Esophagus squamous epithelium (tissue), 5 donors: ENCODE results near the gene OXCT1. TPM values are rescaled to one million over a fixed set of nuclear protein-coding genes. Genes with fewer than 3 reads are reported as not detected.

Experiments used
- DNase-seq: peaks from one replicate; lab custom pipeline; 2025; lab: John Stamatoyannopoulos, UW
- H3K27ac ChIP-seq, 4 donors: fragments of 200-600 bp; sonication (generic); one replicate each; pipeline ENCODE4 v1.5.1; 2016 to 2019; ENCODE audit warnings: mild to moderate bottlenecking in 1 of 4
- H3K27me3 ChIP-seq, 4 donors: fragments of 200-600 bp; sonication (generic); 1 replicate in 3 of 4; 2 replicates in 1 of 4; pipeline versions ENCODE4 v1.5.1 to v1.6.0; 2017 to 2021; ENCODE audit warnings: antibody characterized with exemption in 1 of 4
- H3K36me3 ChIP-seq, 3 donors: fragments of 200-600 bp; sonication (generic); one replicate each; pipeline ENCODE4 v1.5.1; 2016 to 2019
- H3K4me1 ChIP-seq, 3 donors: fragments of 200-600 bp; sonication (generic); one replicate each; pipeline ENCODE4 v1.5.1; 2017 to 2019
- H3K4me3 ChIP-seq, 4 donors: fragments of 200-600 bp; sonication (generic); 1 replicate in 3 of 4; 2 replicates in 1 of 4; pipeline ENCODE4 v1.5.1; 2016 to 2019; ENCODE audit warnings: mild to moderate bottlenecking in 2 of 4, moderate library complexity in 1 of 4
- H3K9me3 ChIP-seq, 3 donors: fragments of 200-600 bp; sonication (generic); one replicate each; pipeline ENCODE4 v1.5.1; 2016 to 2019
- POLR2A ChIP-seq, 4 donors: fragments of 450-650 bp; IDR thresholded peaks; one replicate each; pipeline ENCODE4 v1.6.1; 2017; ENCODE audit warnings: antibody characterized with exemption in 4 of 4, mild to moderate bottlenecking in 4 of 4, moderate library complexity in 3 of 4
- WGBS, 2 donors: methylation state at CpG; one replicate each; pipeline ENCODE4 v1.1.5; 2018; 5-methylcytosine and 5-hydroxymethylcytosine counted together
- intact Hi-C: fragments of 100-400 bp; cut with DNase I; formaldehyde crosslinking; loops from one replicate; pipeline ENCODE4 v1.15.0; 2022
- total RNA-seq, 4 donors: library from RNA; depleted of rRNA; stranded (reverse); fragments of >200 nt; gene quantifications; one replicate each; pipeline ENCODE4 v1.1.0, GENCODE V29; 2016
- TF ChIP-seq, protein P1 (sequence below), 6 experiments: fragments of 450-650 bp in 4 of 6; fragments of 200-600 bp in 2 of 6; sonication (generic) in 2 of 6; IDR thresholded peaks; one replicate each; pipeline ENCODE4 v1.5.1; 2016 to 2019; ENCODE audit warnings: antibody characterized with exemption in 6 of 6, mild to moderate bottlenecking in 4 of 6, moderate library complexity in 4 of 6
- donor health status: DM: yes; HTN: yes; CAD: no.

The OXCT1 gene
- total RNA-seq, 4 donors from 2014 or later = 20.3 to 27.3 (median 23.4) TPM

GRCh38 chr5:41755705-41756104 is 114.5 kb downstream of the OXCT1 start:
- Histone ChIP-seq H3K4me1 (no peaks in the 10 kb centered on the region), H3K27ac (no peak overlapping the region), H3K36me3 (peaks cover 0 to 51% (median 0%) of the 10 kb centered on the region in 3 donors), H3K4me3 (no peak overlapping the region), H3K9me3 (no peaks in the 10 kb centered on the region), H3K27me3 (no peaks in the 10 kb centered on the region)
- no peak for TF ChIP-seq POLR2A (IDR thresholded peaks at IDR 0.05)
- TF ChIP-seq, protein P1, sequence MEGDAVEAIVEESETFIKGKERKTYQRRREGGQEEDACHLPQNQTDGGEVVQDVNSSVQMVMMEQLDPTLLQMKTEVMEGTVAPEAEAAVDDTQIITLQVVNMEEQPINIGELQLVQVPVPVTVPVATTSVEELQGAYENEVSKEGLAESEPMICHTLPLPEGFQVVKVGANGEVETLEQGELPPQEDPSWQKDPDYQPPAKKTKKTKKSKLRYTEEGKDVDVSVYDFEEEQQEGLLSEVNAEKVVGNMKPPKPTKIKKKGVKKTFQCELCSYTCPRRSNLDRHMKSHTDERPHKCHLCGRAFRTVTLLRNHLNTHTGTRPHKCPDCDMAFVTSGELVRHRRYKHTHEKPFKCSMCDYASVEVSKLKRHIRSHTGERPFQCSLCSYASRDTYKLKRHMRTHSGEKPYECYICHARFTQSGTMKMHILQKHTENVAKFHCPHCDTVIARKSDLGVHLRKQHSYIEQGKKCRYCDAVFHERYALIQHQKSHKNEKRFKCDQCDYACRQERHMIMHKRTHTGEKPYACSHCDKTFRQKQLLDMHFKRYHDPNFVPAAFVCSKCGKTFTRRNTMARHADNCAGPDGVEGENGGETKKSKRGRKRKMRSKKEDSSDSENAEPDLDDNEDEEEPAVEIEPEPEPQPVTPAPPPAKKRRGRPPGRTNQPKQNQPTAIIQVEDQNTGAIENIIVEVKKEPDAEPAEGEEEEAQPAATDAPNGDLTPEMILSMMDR (IDR thresholded peaks at IDR 0.05) = no peak
- no peak for DNase-seq
- WGBS, 2 donors = 95 to 97% methylated on average over 1 of the region's 1 CpG
- intact Hi-C loops = no loop called here

- peaks cover 0 to 43% (median 0%) of the 10 kb centered on the region in 3 donors for H3K36me3 ChIP-seq
- intact Hi-C loops = no loop called here
- no peaks in the 10 kb centered on the region for H3K27me3 ChIP-seq
- H3K4me1 ChIP-seq = no peaks in the 10 kb centered on the region
- WGBS, 2 donors = 90 to 95% methylated on average over 2 of the region's 2 CpGs
- DNase-seq = no peak
- no peak overlapping the region for H3K27ac ChIP-seq
- no peak overlapping the region for H3K4me3 ChIP-seq
- no peaks in the 10 kb centered on the region for H3K9me3 ChIP-seq
- no peak for TF ChIP-seq POLR2A (IDR thresholded peaks at IDR 0.05)
- TF ChIP-seq, protein P1 (IDR thresholded peaks at IDR 0.05) = no peak
Measured at GRCh38 chr5:41754857-41755256, 115.4 kb downstream of the OXCT1 start.

DNA sequence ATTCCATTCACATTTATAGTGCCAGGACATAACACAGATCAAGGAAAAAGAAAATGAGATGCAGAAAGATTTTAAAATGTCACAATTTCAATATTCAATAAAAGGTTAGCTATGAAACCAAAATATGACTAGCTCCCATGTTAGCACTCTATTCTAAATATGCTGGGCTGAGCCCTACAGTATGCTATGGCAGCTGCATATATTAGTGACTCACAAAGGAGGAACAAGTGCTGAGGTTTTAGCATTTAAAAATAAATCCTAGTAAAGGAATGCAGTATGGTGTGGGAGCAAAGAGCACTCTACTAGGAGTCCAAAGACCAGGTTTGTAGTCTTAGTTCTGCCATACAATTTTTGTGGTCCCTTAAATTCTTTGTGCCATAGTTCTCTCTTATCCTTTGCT is 118.4 kb downstream of the OXCT1 start:
- Histone ChIP-seq H3K4me3 (no peak overlapping the region), H3K4me1 (no peaks in the 10 kb centered on the region), H3K36me3 (peaks cover 0 to 43% (median 0%) of the 10 kb centered on the region in 3 donors), H3K27me3 (no peaks in the 10 kb centered on the region), H3K9me3 (no peaks in the 10 kb centered on the region), H3K27ac (no peak overlapping the region)
- DNase-seq = no peak
- intact Hi-C loops = no loop called here
- no peak for TF ChIP-seq POLR2A (IDR thresholded peaks at IDR 0.05)
- TF ChIP-seq, protein P1 (IDR thresholded peaks at IDR 0.05) = no peak

- no peak overlapping the region for H3K4me3 ChIP-seq
- no peak for DNase-seq
- WGBS, 2 donors = 61 to 81% methylated on average over 2 of the region's 2 CpGs
- TF ChIP-seq POLR2A (IDR thresholded peaks at IDR 0.05) = no peak
- TF ChIP-seq, protein P1 (IDR thresholded peaks at IDR 0.05) = no peak
- intact Hi-C loops = no loop called here
- H3K27me3 ChIP-seq = no peaks in the 10 kb centered on the region
- H3K36me3 ChIP-seq = peaks cover 0 to 61% (median 0%) of the 10 kb centered on the region in 3 donors
- no peaks in the 10 kb centered on the region for H3K4me1 ChIP-seq
- no peaks in the 10 kb centered on the region for H3K9me3 ChIP-seq
- H3K27ac ChIP-seq = no peak overlapping the region
Measured at GRCh38 chr5:41748631-41749030, 121.6 kb downstream of the OXCT1 start.

DNA sequence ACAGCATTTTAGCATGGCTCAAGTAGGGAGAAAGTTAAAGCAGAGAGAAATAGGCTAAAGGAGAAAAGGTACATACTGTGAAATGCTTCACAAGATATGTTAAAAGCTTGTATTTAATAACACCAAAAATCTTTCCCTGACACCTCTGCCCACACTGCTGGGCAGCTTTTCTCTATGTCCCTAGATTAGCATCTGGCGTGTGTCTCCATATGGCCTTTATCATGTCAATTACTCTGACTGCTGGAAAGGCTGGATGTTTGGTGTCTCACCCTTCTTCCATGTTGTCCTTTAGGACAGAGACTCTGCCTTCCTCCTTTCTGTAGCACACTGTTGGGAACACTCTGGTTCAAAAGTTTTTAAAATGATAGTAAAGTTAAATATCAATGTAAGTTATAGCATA is 122.5 kb downstream of the OXCT1 start:
- Histone ChIP-seq H3K4me3 (no peak overlapping the region), H3K27me3 (no peaks in the 10 kb centered on the region), H3K9me3 (no peaks in the 10 kb centered on the region), H3K36me3 (peaks cover 0 to 63% (median 0%) of the 10 kb centered on the region in 3 donors), H3K27ac (no peak overlapping the region), H3K4me1 (no peaks in the 10 kb centered on the region)
- 100% methylated on average over 1 of the region's 1 CpG for WGBS, 2 donors
- TF ChIP-seq POLR2A (IDR thresholded peaks at IDR 0.05) = no peak
- TF ChIP-seq, protein P1 (IDR thresholded peaks at IDR 0.05) = no peak
- DNase-seq = no peak
- intact Hi-C loops = no loop called here
